Measurements from ENCODE around the gene LYSMD1. TPM values are rescaled to one million over a fixed set of nuclear protein-coding genes. Genes with fewer than 3 reads are reported as not detected.

Gene LYSMD1
- total and polyA plus RNA-seq, 2 of the 4 experiments (the other 2 are of a cell fraction), result 5.9 to 10.4 TPM

DNA sequence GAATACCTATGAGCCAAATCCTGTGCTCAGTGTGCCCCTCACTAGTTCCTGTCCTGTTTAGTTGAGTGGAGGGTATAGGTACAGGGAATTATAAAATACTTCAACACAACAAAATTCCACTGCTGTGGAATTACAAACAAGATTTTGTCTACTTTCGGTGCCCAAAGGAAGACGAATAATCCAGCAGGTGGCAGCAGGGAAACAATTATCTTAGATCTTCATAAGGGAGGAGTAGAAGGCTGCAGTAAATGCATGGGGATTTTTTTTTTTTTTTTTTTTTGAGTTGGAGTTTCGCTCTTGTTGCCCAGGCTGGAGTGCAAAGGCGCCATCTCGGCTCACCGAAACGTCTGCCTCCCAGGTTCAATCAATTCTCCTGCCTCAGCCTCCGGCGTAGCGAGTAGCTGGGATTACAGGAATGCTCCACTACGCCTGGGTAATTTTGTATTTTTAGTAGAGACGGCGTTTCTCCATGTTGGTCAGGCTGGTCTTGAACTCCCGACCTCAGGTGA lies 30.6 kb upstream of the LYSMD1 start:
- Histone ChIP-seq H3K79me1 (ENCODE audit: low read depth in 1 of 2, low read length in 2 of 2) (peaks cover 7 to 14% of the 10 kb centered on the region in 2 experiments; a peak in 3 of 4 replicates), H3K27ac (ENCODE audit: insufficient read depth, low read length) (no peak overlapping the region), H2AFZ (replicated peaks; ENCODE audit: low read length, poor library complexity) (peak overlapping the region; percentile 77), H4K20me1 (ENCODE audit: insufficient read depth, low read length) (peaks cover 15% of the 10 kb centered on the region), H3K4me2 (ENCODE audit: low read depth, low read length) (peak overlapping the region; percentile 55), H3K4ac (ENCODE audit: low read depth, low read length) (no peak overlapping the region; the same call in 1 of the 2 replicates), H2AK5ac (ENCODE audit: low read depth, low read length) (no peak overlapping the region; the same call in 1 of the 2 replicates), H3K9me3 (ENCODE audit: control insufficient read depth, insufficient read depth, low read length) (no peaks in the 10 kb centered on the region), H2AK9ac (replicated peaks; ENCODE audit: low read depth, low read length, poor library complexity) (no peak overlapping the region), H4K91ac (ENCODE audit: insufficient read depth, low read depth, low read length) (no peak overlapping the region), H4K5ac (ENCODE audit: low read depth, low read length) (0 out of 2 replicates have a peak overlapping the region, but pooled peaks have one; percentile 24), H2BK120ac (ENCODE audit: low read depth, low read length) (peak overlapping the region; percentile 53; the same call in 1 of the 2 replicates), H2BK20ac (ENCODE audit: low read depth, low read length) (no peak overlapping the region), H3K18ac (ENCODE audit: low read depth, low read length) (no peak overlapping the region), H2BK15ac (ENCODE audit: low read depth, low read length) (no peak overlapping the region; the same call in 2 of the 3 replicates), H2BK5ac (ENCODE audit: low read depth, low read length, poor library complexity, severe bottlenecking) (peak overlapping the region; percentile 55), H3K4me1 (ENCODE audit: control insufficient read depth, insufficient read depth, low read length) (peaks cover 4% of the 10 kb centered on the region; the same call in 1 of the 2 replicates), H3K23ac (ENCODE audit: low read depth, low read length) (no peak overlapping the region), H3K36me3 (ENCODE audit: control insufficient read depth, insufficient read depth, low read length) (no peaks in the 10 kb centered on the region), H3K56ac (ENCODE audit: extremely low read depth, insufficient read depth, low read length) (no peak overlapping the region), H3K14ac (replicated peaks; ENCODE audit: low read depth, low read length) (no peak overlapping the region), H3K27me3 (ENCODE audit: control insufficient read depth, insufficient read depth, low read length) (no peaks in the 10 kb centered on the region), H3K4me3 (ENCODE audit: insufficient read depth, low read depth, low read length) (no peak overlapping the region), H4K8ac (ENCODE audit: low read depth in 2 of 2, low read length in 2 of 2) (peak overlapping the region in 1 of 2 experiments; percentile 87; a peak in 1 of 4 replicates), H3K9ac (ENCODE audit: low read depth, low read length) (no peak overlapping the region), H3K9me1 (ENCODE audit: insufficient read depth, low read length) (peaks cover 5% of the 10 kb centered on the region; the same call in 1 of the 2 replicates)
- BruUV-seq (replicated peaks), result no TSS peak
- intact Hi-C loops (cut with micrococcal nuclease) (loop anchor here (1.0 to 5.0 kb wide), 4 partner anchors 55 to 541 kb away; no protein-coding TSS in a partner anchor), dilution Hi-C loops (cut with HindIII; ENCODE audit: low sequenced_read_pairs, unreplicated experiment) (no loop called here), in situ Hi-C loops (cut with MboI; ENCODE audit: low sequenced_read_pairs) (loop anchor here (5.0 to 10.0 kb wide), 2 partner anchors 56 to 208 kb away; partner anchors contain the start of gene PSMD4)
- ChIA-PET CTCF (no interaction called here), POLR2A (ENCODE audit: unreplicated experiment) (no interaction called here)
- WGBS, 2 experiments (ENCODE audit: extremely low coverage in 2 of 2, insufficient read length in 1 of 2), result no CpG with 5 or more reads among the region's 14 CpGs
- DNase-seq (peak; percentile 85), ATAC-seq (ENCODE audit: low read depth) (peak; percentile 30)
- TF ChIP-seq FOS (IDR thresholded peaks at IDR 0.05; ENCODE audit: low read depth, low read length) (no peak), SMC3 (IDR thresholded peaks at IDR 0.05; ENCODE audit: low read depth, low read length) (peak; percentile 61), RAD21 (IDR thresholded peaks at IDR 0.05; ENCODE audit: low read length) (peak; percentile 59)
- TF ChIP-seq, protein P1, sequence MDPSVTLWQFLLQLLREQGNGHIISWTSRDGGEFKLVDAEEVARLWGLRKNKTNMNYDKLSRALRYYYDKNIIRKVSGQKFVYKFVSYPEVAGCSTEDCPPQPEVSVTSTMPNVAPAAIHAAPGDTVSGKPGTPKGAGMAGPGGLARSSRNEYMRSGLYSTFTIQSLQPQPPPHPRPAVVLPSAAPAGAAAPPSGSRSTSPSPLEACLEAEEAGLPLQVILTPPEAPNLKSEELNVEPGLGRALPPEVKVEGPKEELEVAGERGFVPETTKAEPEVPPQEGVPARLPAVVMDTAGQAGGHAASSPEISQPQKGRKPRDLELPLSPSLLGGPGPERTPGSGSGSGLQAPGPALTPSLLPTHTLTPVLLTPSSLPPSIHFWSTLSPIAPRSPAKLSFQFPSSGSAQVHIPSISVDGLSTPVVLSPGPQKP (IDR thresholded peaks at IDR 0.05; ENCODE audit: borderline replicate concordance, low read depth, low read length), result no peak
- TF ChIP-seq, protein P2, sequence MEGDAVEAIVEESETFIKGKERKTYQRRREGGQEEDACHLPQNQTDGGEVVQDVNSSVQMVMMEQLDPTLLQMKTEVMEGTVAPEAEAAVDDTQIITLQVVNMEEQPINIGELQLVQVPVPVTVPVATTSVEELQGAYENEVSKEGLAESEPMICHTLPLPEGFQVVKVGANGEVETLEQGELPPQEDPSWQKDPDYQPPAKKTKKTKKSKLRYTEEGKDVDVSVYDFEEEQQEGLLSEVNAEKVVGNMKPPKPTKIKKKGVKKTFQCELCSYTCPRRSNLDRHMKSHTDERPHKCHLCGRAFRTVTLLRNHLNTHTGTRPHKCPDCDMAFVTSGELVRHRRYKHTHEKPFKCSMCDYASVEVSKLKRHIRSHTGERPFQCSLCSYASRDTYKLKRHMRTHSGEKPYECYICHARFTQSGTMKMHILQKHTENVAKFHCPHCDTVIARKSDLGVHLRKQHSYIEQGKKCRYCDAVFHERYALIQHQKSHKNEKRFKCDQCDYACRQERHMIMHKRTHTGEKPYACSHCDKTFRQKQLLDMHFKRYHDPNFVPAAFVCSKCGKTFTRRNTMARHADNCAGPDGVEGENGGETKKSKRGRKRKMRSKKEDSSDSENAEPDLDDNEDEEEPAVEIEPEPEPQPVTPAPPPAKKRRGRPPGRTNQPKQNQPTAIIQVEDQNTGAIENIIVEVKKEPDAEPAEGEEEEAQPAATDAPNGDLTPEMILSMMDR (conservative IDR thresholded peaks at IDR 0.05; ENCODE audit: low read depth, low read length), result peak; percentile 72

Measured in IMR-90 (cell line).